SK-N-MC (cell line): Measurements from ENCODE around the gene TNNI3K.

Experiments
- DNase-seq: peaks from one replicate; pipeline ENCODE4 v3.0.0-alpha.2; 2011; ENCODE audit warnings: low read depth, low spot score
- H3K27ac ChIP-seq: fragments of 200-600 bp; sonication (generic); 2 replicates; pipeline ENCODE4 v1.5.1; 2016; ENCODE audit warnings: mixed run types
- H3K36me3 ChIP-seq: fragments of 200-600 bp; sonication (generic); 2 replicates; pipeline ENCODE4 v1.6.1; 2017; ENCODE audit warnings: antibody characterized with exemption, low read length, mixed read lengths; ENCODE audit not compliant: insufficient read depth
- H3K4me3 ChIP-seq: fragments of 200-600 bp; sonication (generic); 2 replicates; pipeline ENCODE4 v1.5.1; 2016
- H3K9ac ChIP-seq: fragments of 200-600 bp; sonication (generic); 2 replicates; pipeline ENCODE4 v1.8.0; 2017; ENCODE audit warnings: mixed run types, mixed read lengths; ENCODE audit not compliant: insufficient read length
- H3K9me3 ChIP-seq: fragments of 200-600 bp; sonication (generic); 2 replicates; pipeline ENCODE4 v1.6.1; 2017; ENCODE audit warnings: low read depth, mild to moderate bottlenecking, antibody characterized with exemption, low read length, moderate library complexity, mixed read lengths
- EZH2 ChIP-seq: fragments of 200-600 bp; sonication (generic); IDR thresholded peaks from one replicate; pipeline ENCODE4 v1.6.1; 2017; ENCODE audit warnings: antibody characterized with exemption
- FOXP2 ChIP-seq: optimal IDR thresholded peaks from 2 replicates; pipeline ENCODE3; 2011; ENCODE audit warnings: mild to moderate bottlenecking, moderate library complexity; ENCODE audit not compliant: insufficient read depth; ENCODE audit errors: extremely low read length, control extremely low read depth
- POLR2AphosphoS5 ChIP-seq: IDR thresholded peaks from 2 replicates; pipeline ENCODE4 v1.6.1; 2012; ENCODE audit warnings: mild to moderate bottlenecking, low read depth, low read length, borderline replicate concordance

TNNI3K gene

DNA sequence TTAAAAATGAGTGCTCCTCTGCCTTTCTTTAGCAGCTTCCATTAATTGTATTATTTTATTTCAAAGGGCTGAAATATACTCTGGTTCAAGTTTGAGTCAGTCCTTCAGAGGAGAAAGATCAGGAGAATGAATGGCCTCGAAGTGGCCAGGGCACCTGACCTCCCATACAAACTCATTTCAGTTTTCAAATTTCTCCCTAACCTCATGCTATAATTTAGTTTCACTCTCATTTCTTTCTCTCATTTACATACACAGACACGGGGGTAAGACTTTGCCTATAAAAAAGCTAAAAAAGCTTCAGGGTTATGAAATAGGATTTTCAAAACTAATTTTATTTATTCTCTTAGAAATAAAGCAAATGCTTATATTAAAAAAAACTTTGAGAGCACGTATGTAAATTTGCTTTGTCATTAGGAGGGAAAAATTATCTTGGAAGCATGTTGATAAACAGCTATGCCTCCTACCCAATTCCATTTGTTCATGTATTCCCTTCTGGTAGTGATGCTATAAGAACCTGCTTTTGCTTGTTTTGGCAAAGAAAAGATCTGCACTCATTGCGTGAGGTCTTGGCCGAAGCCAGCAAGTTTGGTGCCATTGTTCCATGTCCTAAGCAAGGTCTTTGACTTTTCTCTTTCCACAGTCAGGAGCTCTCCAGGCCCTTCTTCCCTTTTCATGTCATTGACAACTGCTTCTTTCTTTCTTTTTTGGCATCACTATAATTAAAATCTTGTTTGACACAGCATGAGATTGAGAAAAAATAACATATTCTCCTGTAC is 357.6 kb downstream of the TNNI3K start:
- TF ChIP-seq POLR2AphosphoS5 (no peak), FOXP2 (no peak), EZH2 (no peak)
- Histone ChIP-seq H3K27ac (no peak overlapping the region), H3K9me3 (no peaks in the 10 kb centered on the region), H3K9ac (no peak overlapping the region), H3K4me3 (no peak overlapping the region), H3K36me3 (no peaks in the 10 kb centered on the region)
- DNase-seq: no peak
